Heart left ventricle (tissue), 13 donors: ENCODE results near the gene IL4R.
"Not testable (repeated sequence)": the region's sequence is repeated elsewhere in the genome, so short reads cannot be mapped to it uniquely, and the experiment has no call there.

Source experiments
- POLR2A ChIP-seq, 2 donors: fragments of 450-650 bp; IDR thresholded peaks; one replicate each; pipeline ENCODE4 v1.6.1; 2017; ENCODE audit warnings: antibody characterized with exemption in 2 of 2, mild to moderate bottlenecking in 2 of 2, moderate library complexity in 2 of 2
- TF ChIP-seq, protein P1 (sequence below), 12 donors: fragments of 200-600 bp; sonication (generic) in 4 of 12; IDR thresholded peaks; one replicate each; pipeline versions ENCODE4 v1.5.0 to v1.8.0; 2018 to 2022; ENCODE audit warnings: antibody characterized with exemption in 12 of 12, mild to moderate bottlenecking in 5 of 12
- donor health status: ischemic (EF 13 %, LVEDD 7.1; RV severe dilation, severe dysfunction).
- donor health status: DM: no; HTN: yes; CAD: no.
- donor health status: DM: no; HTN: no; CAD: no.
- donor health status: ischemic (EF 25% LVEDD 6.9; RV normal size, moderate dysfunction).
- donor health status: ischemic (EF 25% LVEDD 5.7; RV mildly dilated, moderate dysfunction).
- donor health status: ischemic (EF 35%, LVEDD 5.7; RV mildly dilated, moderate dysfunction).
- donor health status: nonischemic (EF 11% LVEDD 7.7; RV severe dilation, severe dysfunction).
- donor health status: DM: yes; HTN: yes; CAD: no.
- donor health status: PGD.
- donor health status: ischemic (EF 29% LVEDD 5.4; RV normal size, mild dysfunction).
- donor health status: nonischemic (EF 23%, LVEDD 6.1; RV moderate dilation, normal function).

- not testable (repeated sequence) for TF ChIP-seq POLR2A (IDR thresholded peaks at IDR 0.05)
- TF ChIP-seq, protein P1, sequence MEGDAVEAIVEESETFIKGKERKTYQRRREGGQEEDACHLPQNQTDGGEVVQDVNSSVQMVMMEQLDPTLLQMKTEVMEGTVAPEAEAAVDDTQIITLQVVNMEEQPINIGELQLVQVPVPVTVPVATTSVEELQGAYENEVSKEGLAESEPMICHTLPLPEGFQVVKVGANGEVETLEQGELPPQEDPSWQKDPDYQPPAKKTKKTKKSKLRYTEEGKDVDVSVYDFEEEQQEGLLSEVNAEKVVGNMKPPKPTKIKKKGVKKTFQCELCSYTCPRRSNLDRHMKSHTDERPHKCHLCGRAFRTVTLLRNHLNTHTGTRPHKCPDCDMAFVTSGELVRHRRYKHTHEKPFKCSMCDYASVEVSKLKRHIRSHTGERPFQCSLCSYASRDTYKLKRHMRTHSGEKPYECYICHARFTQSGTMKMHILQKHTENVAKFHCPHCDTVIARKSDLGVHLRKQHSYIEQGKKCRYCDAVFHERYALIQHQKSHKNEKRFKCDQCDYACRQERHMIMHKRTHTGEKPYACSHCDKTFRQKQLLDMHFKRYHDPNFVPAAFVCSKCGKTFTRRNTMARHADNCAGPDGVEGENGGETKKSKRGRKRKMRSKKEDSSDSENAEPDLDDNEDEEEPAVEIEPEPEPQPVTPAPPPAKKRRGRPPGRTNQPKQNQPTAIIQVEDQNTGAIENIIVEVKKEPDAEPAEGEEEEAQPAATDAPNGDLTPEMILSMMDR (IDR thresholded peaks at IDR 0.05) = not testable (repeated sequence)
These were observed 39.3 kb upstream of the IL4R start for GRCh38 chr16:27274424-27274874.
